ENCODE data around the gene NHEJ1. TPM values are rescaled to one million over a fixed set of nuclear protein-coding genes. Genes with fewer than 3 reads are reported as not detected.

Gene NHEJ1
- total RNA-seq, 1 donor from 2014 or later = 13.1 TPM

GRCh38 chr2:219037783-219038499 lies 122.7 kb downstream of the NHEJ1 start:
- no peak for DNase-seq (ENCODE audit: low read depth)
- no peak overlapping the region for H3K4me3 ChIP-seq (ENCODE audit: low read depth, low read length)
- TF ChIP-seq CTCF (conservative IDR thresholded peaks at IDR 0.05; ENCODE audit: low read depth, low read length) = no peak

- TF ChIP-seq CTCF (conservative IDR thresholded peaks at IDR 0.05; ENCODE audit: low read depth, low read length) = no peak
- no peak overlapping the region for H3K4me3 ChIP-seq (ENCODE audit: low read depth, low read length)
- no peak for DNase-seq (ENCODE audit: low read depth)
Measured at GRCh38 chr2:219035942-219036341, 124.7 kb downstream of the NHEJ1 start.

- H3K4me3 ChIP-seq (ENCODE audit: low read depth, low read length) = no peak overlapping the region
- no peak for TF ChIP-seq CTCF (conservative IDR thresholded peaks at IDR 0.05; ENCODE audit: low read depth, low read length)
- DNase-seq (ENCODE audit: low read depth) = no peak
Measured at GRCh38 chr2:219034823-219035222, 125.8 kb downstream of the NHEJ1 start.

- H3K4me3 ChIP-seq (ENCODE audit: low read depth, low read length) = no peak overlapping the region
- no peak for TF ChIP-seq CTCF (conservative IDR thresholded peaks at IDR 0.05; ENCODE audit: low read depth, low read length)
- DNase-seq (ENCODE audit: low read depth) = no peak
Measured at GRCh38 chr2:219032051-219032745, 128.4 kb downstream of the NHEJ1 start.

GRCh38 chr2:219031005-219031738 lies 129.4 kb downstream of the NHEJ1 start:
- DNase-seq (ENCODE audit: low read depth) = no peak
- no peak for TF ChIP-seq CTCF (conservative IDR thresholded peaks at IDR 0.05; ENCODE audit: low read depth, low read length)
- no peak overlapping the region for H3K4me3 ChIP-seq (ENCODE audit: low read depth, low read length)

GRCh38 chr2:219030177-219030940 lies 130.3 kb downstream of the NHEJ1 start:
- H3K4me3 ChIP-seq (ENCODE audit: low read depth, low read length) = no peak overlapping the region
- TF ChIP-seq CTCF (conservative IDR thresholded peaks at IDR 0.05; ENCODE audit: low read depth, low read length) = no peak
- DNase-seq (ENCODE audit: low read depth) = no peak

All from epithelial cell of proximal tubule (primary cell).